ENCODE data around the gene RAPGEF4. TPM values are rescaled to one million over a fixed set of nuclear protein-coding genes. Genes with fewer than 3 reads are reported as not detected.

Gene RAPGEF4
- total and polyA plus RNA-seq, 2 of the 4 experiments (the other 2 are of a cell fraction), result 1.7 to 3.2 TPM

- H2BK5ac ChIP-seq (ENCODE audit: low read depth, low read length, poor library complexity, severe bottlenecking), result no peak overlapping the region
- H4K8ac ChIP-seq (ENCODE audit: low read depth in 2 of 2, low read length in 2 of 2), result no peak overlapping the region
- POLR2A ChIA-PET (ENCODE audit: unreplicated experiment), result no interaction called here
- peaks cover 21% of the 10 kb centered on the region for H3K4me1 ChIP-seq (ENCODE audit: control insufficient read depth, insufficient read depth, low read length)
- no peak overlapping the region for H3K9ac ChIP-seq (ENCODE audit: low read depth, low read length)
- no CpG with 5 or more reads among the region's 4 CpGs for WGBS, 2 experiments (ENCODE audit: extremely low coverage in 2 of 2, insufficient read length in 1 of 2)
- H2AK5ac ChIP-seq (ENCODE audit: low read depth, low read length), result no peak overlapping the region
- in situ Hi-C loops (cut with MboI; ENCODE audit: low sequenced_read_pairs) (no loop called here), dilution Hi-C loops (cut with HindIII; ENCODE audit: low sequenced_read_pairs, unreplicated experiment) (no loop called here), intact Hi-C loops (cut with micrococcal nuclease) (no loop called here)
- no peak overlapping the region for H3K4me3 ChIP-seq (ENCODE audit: insufficient read depth, low read depth, low read length)
- TF ChIP-seq FOS (IDR thresholded peaks at IDR 0.05; ENCODE audit: low read depth, low read length) (no peak), ELK1 (IDR thresholded peaks at IDR 0.05; ENCODE audit: borderline replicate concordance, low read depth, low read length) (no peak), CHD1 (IDR thresholded peaks at IDR 0.05; ENCODE audit: low read depth, low read length) (no peak)
- BruUV-seq (replicated peaks), result no TSS peak
- H3K14ac ChIP-seq (replicated peaks; ENCODE audit: low read depth, low read length), result no peak overlapping the region
- H3K9me3 ChIP-seq (ENCODE audit: control insufficient read depth, insufficient read depth, low read length), result no peaks in the 10 kb centered on the region
- CTCF ChIA-PET, result interaction anchor here (1.1 kb wide), 1 partner anchor 62 kb away, joined by 3 read pairs; no protein-coding TSS in a partner anchor
- no peak overlapping the region for H4K91ac ChIP-seq (ENCODE audit: insufficient read depth, low read depth, low read length)
- no peak overlapping the region for H2AK9ac ChIP-seq (replicated peaks; ENCODE audit: low read depth, low read length, poor library complexity)
- H3K4me2 ChIP-seq (ENCODE audit: low read depth, low read length), result no peak overlapping the region
- H2BK20ac ChIP-seq (ENCODE audit: low read depth, low read length), result no peak overlapping the region
- H3K36me3 ChIP-seq (ENCODE audit: control insufficient read depth, insufficient read depth, low read length), result no peaks in the 10 kb centered on the region
- no peak overlapping the region for H3K27ac ChIP-seq (ENCODE audit: insufficient read depth, low read length)
- H3K18ac ChIP-seq (ENCODE audit: low read depth, low read length), result no peak overlapping the region
- H3K23ac ChIP-seq (ENCODE audit: low read depth, low read length), result no peak overlapping the region
- no peak overlapping the region for H2BK15ac ChIP-seq (ENCODE audit: low read depth, low read length)
- no peaks in the 10 kb centered on the region for H3K79me1 ChIP-seq (ENCODE audit: low read depth in 1 of 2, low read length in 2 of 2)
- peaks cover 14% of the 10 kb centered on the region; the same call in 1 of the 2 replicates for H3K9me1 ChIP-seq (ENCODE audit: insufficient read depth, low read length)
- no peak overlapping the region for H2AFZ ChIP-seq (replicated peaks; ENCODE audit: low read length, poor library complexity)
- DNase-seq (no peak), ATAC-seq (ENCODE audit: low read depth) (no peak)
- no peak overlapping the region for H3K56ac ChIP-seq (ENCODE audit: extremely low read depth, insufficient read depth, low read length)
- no peak overlapping the region for H4K5ac ChIP-seq (ENCODE audit: low read depth, low read length)
- H3K4ac ChIP-seq (ENCODE audit: low read depth, low read length), result no peak overlapping the region
- no peaks in the 10 kb centered on the region for H3K27me3 ChIP-seq (ENCODE audit: control insufficient read depth, insufficient read depth, low read length)
- no peaks in the 10 kb centered on the region for H4K20me1 ChIP-seq (ENCODE audit: insufficient read depth, low read length)
- H2BK120ac ChIP-seq (ENCODE audit: low read depth, low read length), result 0 out of 2 replicates have a peak overlapping the region, but pooled peaks have one; percentile 41
Observed at GRCh38 chr2:172993139-172993538, 257.5 kb downstream of the RAPGEF4 start.

Measured in IMR-90 (cell line).